NCI-H1105 treated with DMSO at 0.1 percent for 48 hours (cell line): ENCODE measurements around the gene PRKAG1.
A peak's percentile ranks its signal among the peaks of the same experiment; 100 is the strongest.

Source experiments
- DNase-seq: peaks from one replicate; lab custom pipeline; 2025; lab: John Stamatoyannopoulos, UW

PRKAG1 gene

DNA sequence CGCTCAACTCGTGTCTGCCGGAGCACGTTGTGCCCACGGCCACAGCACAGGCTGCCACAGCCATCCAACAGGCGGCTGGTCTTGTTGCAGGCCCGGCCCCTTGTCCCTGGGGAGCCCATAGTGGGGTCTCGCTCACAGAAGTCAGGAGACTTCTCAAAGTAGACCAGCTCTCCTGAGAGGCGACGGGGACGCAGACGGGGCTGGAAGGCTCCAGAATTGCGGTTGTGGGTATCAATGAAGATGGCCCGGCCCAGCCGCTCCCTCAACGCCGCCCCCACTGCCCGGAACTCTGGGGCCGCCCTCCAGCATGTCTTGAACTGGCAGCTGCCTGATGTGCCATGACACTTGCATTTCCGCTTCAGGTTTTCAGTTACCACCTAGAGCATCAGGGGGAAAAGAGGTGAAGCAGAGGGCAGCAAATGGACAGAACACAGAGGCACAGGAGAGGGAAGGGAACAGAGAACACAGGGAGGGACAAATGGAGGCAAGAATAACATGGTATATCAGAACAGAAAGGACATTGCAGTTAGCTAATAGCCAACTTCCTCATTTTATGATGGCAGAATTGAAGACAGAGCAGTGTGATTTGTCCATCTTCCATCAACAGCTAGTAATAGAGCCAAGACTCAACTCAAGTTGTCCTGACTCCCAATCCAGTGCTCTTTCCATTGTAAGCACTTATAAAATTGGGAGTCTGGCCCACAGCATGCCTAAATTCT is 52.2 kb downstream of the PRKAG1 start:
- DNase-seq = no peak

DNA sequence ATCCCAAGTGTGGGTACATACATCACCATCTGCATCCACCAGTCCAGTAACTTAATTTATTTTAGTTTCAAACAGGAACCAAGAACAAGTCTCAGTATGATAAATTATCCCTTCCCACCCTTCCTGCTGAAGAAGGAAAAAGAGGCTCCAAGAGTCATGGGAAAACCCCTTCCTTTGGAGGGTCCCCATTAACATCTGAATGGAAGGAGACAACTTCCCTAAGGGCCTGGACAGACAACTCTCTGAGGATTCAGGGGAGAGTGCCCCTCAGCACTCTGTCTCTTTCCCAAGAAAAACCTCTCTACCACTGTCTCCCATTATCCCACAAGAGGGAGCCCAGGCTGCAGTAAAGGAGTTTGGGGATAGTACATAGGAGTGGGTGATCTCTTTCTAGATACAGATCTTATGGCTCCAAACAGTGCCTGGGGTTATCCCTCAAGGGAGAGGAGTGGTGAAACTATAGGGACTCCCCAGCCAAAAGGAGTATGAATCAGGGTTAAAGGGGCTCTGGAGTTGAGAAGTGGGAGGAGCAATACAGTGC is 53.2 kb downstream of the PRKAG1 start:
- DNase-seq = no peak

DNA sequence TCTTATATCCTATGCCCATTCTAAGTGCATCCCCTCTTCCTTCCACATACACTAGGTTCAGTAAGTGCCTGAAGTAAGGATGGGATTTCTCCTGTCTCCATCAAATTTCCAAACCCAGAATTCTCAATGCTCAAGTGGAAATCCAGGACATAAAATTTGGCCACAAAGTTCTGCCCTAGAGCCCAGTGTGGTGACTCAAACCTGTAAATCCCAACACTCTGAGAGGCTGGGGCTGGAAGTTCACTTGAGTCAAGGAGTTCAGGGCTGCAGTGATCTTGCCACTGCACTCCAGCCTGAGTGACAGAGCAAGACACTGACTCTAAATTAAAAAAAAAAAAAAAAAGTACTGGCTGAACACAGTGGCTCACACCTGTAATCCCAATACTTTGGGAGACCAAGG is 56.8 kb downstream of the PRKAG1 start:
- no peak for DNase-seq

DNA sequence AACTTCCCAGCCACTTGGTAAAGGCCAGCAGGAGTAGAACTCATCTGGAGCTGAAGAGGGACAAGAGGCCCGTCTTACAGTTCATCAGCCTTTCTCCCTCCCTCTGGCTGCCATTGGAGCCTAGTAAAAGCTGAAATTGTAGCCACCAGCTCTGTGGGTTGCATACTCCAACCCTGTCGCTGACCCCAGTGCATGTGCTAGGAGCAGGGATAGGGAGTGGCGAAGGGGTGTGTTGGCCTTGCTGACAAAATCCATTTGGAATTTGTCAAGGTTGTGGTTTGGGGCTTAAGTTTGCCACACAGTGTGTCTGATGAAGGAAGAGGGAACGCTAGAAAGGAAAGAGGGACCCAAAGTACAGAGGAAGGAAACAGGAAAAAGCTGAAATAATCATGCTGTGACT is 57.2 kb downstream of the PRKAG1 start:
- no peak for DNase-seq

DNA sequence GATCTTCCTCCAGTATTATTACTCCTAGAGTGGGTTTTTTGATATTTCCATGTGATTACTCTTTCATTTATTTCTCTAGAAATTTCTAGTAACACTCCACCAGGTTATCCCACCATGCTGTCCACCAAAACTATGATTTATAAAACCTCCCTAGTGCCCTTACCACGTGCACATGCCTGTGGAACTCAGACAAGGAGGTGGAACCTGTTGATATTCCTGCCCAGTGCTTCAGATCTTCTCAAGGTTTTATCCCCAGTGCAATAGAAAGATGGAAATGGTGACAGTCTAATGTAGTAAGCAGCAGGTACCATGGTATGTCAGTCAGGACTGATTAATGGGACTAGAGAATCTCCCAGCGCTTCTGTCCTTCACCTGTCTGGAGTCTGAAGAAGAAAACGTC is 57.7 kb downstream of the PRKAG1 start:
- no peak for DNase-seq

DNA sequence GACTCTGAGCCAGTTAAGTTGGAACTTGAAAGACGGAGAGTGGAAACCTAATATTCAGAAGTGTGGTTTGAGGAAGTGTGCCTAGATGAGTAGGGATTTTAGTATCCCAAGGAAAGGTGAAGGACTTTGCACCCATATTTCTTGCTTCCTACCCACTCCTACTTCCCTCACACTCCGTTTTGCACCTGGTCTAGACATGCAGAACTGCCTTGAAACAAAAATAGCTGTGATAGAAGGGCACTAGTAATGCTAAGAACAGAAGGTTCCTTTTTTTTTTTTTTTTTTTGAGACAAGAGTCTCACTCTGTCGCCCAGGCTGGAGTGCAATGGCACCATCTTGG is 60.6 kb downstream of the PRKAG1 start:
- DNase-seq = no peak

DNA sequence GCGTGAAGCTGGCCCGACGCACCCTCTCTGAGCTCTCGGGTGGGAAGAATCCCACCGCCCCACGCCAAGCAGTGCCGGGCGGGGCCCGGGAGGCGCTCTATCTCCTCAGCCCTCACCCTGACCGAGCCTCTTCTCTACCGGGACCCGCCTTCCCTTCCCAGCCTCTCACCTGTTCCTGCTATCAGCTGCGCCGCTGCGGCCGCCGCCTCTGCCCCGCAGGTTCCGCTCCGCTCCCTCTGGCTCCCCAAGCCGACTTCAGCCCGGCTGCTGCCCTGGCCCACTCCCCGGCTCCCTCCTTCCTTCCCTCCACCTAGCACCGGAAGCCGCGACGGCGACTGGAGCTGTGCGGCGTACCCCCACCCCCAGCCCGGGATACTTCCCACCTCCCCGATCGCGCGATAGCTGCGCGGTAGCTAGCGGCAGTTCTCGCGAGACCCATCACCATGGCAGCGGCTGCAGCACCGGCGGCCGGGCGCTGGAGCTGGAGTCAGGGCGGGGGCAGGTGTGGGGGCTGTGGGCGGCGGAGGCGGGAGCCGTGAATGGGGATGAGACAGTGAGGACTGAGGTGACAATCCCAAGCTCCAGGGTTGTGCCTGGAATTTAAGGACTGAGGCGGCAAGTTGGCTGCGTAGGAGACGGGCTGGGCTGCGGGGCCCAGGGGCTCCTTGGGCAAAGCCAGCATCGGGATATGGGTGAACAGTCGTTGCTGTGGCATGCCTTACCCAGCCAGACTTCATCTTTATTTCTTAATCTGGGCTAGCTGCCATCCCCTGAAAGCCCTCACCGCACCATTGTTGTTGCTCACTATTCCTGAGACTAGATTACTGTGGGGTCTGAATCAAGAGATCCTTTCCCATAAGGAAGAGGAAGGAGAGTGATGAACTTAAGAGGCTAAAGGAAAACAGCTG is 61.2 kb downstream of the PRKAG1 start, which contains the start of gene ARF3:
TSS of gene ARF3 (minus strand) at position 347 of the 908 bp plus-strand sequence. CDS start 16,392 bp downstream, outside the sequence.
- peak; percentile 86 for DNase-seq

DNA sequence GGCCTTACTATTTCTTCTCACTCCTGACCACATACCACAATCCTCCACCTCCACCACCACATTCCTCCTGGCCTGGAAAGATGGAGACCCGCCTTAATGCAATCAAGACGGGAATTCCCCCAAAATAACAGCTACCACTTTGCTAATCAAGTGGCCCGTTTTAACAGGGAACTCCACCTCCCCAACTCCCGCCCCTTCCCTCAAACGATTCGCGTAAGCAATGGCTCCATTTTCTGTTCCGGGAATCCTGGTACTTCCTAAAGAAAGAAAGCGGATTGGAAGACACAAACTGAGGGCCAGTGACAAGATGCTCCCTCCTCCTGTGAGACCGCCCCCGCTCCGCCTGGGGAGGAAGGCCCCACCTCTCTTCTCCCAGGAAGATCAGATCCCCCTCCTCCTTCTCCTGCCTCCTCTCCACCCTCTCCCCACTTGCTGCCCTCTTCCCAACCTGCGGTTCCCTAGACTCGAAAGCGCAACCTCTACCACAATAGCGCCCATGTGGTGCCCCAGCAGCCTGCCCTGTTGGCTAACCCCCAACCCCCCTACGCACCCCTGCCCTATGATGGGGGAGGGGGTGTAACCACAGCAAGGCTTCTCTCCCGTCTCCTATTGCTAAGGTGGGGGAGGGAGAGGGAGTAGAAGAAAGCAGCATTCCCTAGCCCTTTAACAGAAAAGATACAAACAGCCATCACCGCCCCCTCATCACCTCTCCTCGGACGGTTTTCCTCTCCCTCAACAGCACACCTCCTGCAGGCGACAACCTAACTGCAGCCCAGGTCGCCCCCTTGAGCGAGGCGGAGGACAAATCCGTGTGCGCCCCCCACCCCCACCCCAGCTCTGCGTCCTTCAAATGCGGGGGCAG is 62.1 kb downstream of the PRKAG1 start:
- DNase-seq = peak; percentile 84

DNA sequence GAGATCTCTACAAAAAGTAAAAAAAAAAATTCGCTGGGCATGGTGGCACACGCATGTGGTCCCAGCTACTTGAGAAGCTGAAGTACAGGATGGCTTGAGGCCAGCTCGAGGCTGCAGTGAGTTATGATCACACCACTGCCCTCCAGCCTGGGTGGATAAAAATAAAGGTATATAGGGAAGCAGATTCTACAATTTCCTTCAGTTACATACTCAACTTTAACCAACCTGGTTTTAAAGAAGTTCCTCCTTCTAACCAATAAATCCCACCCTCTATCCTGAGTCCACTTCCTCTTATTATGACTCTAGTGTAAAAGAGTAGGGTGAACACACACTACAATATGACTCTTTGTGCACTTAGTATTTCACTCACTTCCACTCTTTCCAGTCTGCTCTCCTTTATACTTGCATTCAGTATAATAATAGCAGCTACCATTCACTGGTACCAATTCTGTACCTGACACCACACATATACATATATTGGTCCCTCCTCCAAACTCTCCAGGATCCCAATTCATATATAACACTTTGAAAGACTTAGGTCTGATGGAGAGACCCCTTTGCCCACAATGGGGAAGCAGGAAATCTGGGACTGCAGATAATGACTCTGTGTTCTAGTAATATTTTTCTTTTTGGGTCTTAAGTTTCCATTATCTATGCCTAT is 63.6 kb downstream of the PRKAG1 start:
- DNase-seq = no peak

DNA sequence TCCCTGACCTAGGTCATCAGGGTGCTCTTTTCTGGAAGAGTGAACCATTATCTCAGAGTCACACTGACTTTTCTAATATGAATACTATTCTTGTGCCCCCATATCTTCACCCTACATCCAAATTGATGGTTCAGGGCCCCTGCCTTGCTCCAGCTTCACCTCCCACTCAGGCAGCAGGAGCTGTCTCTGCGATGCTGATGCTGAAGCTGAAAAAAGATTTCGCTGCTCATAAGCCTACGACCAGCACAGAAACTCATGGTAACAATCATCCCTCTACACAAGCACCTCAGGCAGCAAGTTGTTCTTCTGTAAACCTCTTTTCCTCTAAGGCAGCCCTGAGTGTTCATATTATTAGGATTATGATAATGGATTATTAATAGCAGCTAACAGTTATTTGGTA is 64.5 kb downstream of the PRKAG1 start:
- no peak for DNase-seq

DNA sequence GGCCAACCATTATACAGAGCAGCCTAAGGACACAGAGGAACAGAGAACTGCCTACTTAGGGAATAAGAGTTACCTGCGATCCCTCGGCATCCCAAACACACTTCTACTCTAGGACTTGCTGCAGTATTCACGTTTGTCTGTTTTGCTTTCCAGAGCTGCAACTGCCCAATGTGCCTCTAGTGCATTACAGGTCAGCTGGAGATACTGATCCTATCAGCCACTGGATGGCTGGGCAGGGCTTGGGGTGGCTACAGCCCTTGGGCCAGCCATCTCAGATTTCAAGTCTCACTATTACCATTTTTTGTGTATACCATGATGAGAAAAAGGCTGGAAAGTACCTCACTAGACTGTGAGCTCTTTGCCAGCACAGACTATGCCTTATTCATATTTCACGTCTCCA is 65.9 kb downstream of the PRKAG1 start:
- no peak for DNase-seq
